GM12878 (cell line): Measurements from ENCODE around the gene MMP1.

Experiments
- POLR2AphosphoS2 ChIP-seq: IDR thresholded peaks from 2 replicates; pipeline ENCODE4 v1.6.1; 2011; ENCODE audit warnings: low read depth, mild to moderate bottlenecking, low read length, improper control_type of control experiment, moderate library complexity
- PRDM15 ChIP-seq: fragments of 450-650 bp; formaldehyde crosslinking; IDR thresholded peaks from 2 replicates; pipeline ENCODE4 v1.4.0; 2020; ENCODE audit warnings: mild to moderate bottlenecking, moderate library complexity
- TF ChIP-seq, protein P1 (sequence below), 3 experiments: IDR thresholded peaks in 2 of 3; conservative IDR thresholded peaks in 1 of 3; 2 replicates each; pipeline ENCODE4 v1.5.1; 2011; ENCODE audit warnings: low read depth in 3 of 3, low read length in 3 of 3, mild to moderate bottlenecking in 3 of 3, control low read depth in 2 of 3, moderate library complexity in 2 of 3, inconsistent platforms in 1 of 3, mixed read lengths in 1 of 3; ENCODE audit not compliant: control insufficient read depth in 2 of 3, insufficient read depth in 1 of 3; ENCODE audit errors: extremely low read depth in 1 of 3

GRCh38 chr11:102781676-102782075 lies 16.3 kb downstream of the MMP1 start:
- no peak for TF ChIP-seq PRDM15 (CRISPR knock-in tag)
- TF ChIP-seq POLR2AphosphoS2, result no peak
- TF ChIP-seq, protein P1, sequence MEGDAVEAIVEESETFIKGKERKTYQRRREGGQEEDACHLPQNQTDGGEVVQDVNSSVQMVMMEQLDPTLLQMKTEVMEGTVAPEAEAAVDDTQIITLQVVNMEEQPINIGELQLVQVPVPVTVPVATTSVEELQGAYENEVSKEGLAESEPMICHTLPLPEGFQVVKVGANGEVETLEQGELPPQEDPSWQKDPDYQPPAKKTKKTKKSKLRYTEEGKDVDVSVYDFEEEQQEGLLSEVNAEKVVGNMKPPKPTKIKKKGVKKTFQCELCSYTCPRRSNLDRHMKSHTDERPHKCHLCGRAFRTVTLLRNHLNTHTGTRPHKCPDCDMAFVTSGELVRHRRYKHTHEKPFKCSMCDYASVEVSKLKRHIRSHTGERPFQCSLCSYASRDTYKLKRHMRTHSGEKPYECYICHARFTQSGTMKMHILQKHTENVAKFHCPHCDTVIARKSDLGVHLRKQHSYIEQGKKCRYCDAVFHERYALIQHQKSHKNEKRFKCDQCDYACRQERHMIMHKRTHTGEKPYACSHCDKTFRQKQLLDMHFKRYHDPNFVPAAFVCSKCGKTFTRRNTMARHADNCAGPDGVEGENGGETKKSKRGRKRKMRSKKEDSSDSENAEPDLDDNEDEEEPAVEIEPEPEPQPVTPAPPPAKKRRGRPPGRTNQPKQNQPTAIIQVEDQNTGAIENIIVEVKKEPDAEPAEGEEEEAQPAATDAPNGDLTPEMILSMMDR (IDR thresholded peaks at IDR 0.05 in 2 of 3, conservative IDR thresholded peaks at IDR 0.05 in 1 of 3; ENCODE audit: control insufficient read depth in 2 of 3, extremely low read depth in 1 of 3, insufficient read depth in 1 of 3, low read depth in 3 of 3, low read length in 3 of 3), result no peak
